ENCODE measurements around the gene RNF31.

The RNF31 gene

GRCh38 chr14:24117179-24117578 is 30.1 kb upstream of the RNF31 start:
- DNase-seq, result no peak

- DNase-seq, result no peak
Measured at GRCh38 chr14:24119691-24120090, 27.6 kb upstream of the RNF31 start.

GRCh38 chr14:24121210-24121609 is 26.1 kb upstream of the RNF31 start:
- no peak for DNase-seq

- DNase-seq, result no peak
Measured at GRCh38 chr14:24122416-24122815, 24.9 kb upstream of the RNF31 start.

- no peak for DNase-seq
Measured at GRCh38 chr14:24122898-24123297, 24.4 kb upstream of the RNF31 start.

- DNase-seq, result no peak
Measured at GRCh38 chr14:24123424-24124417, 23.6 kb upstream of the RNF31 start.

GRCh38 chr14:24126939-24127338 is 20.4 kb upstream of the RNF31 start:
- DNase-seq, result no peak

- DNase-seq, result no peak
Measured at GRCh38 chr14:24127673-24128072, 19.6 kb upstream of the RNF31 start.

GRCh38 chr14:24129410-24129998 is 17.8 kb upstream of the RNF31 start:
- DNase-seq, result no peak

GRCh38 chr14:24130380-24130716 is 16.9 kb upstream of the RNF31 start, which contains the start of gene FITM1:
TSS of gene FITM1 (plus strand) at chr14:24130659. CDS start at chr14:24131564, 905 bp downstream.
- DNase-seq, result no peak

- no peak for DNase-seq
Measured at GRCh38 chr14:24130717-24131548, 16.4 kb upstream of the RNF31 start.

GRCh38 chr14:24131549-24131966 is 15.7 kb upstream of the RNF31 start:
- no peak for DNase-seq

- no peak for DNase-seq
Measured at GRCh38 chr14:24132061-24132685, 15.1 kb upstream of the RNF31 start.

- no peak for DNase-seq
Measured at GRCh38 chr14:24132976-24133375, 14.3 kb upstream of the RNF31 start.

GRCh38 chr14:24133735-24134134 is 13.6 kb upstream of the RNF31 start:
- no peak for DNase-seq

- DNase-seq, result no peak
Measured at GRCh38 chr14:24135584-24135833, 11.8 kb upstream of the RNF31 start.

GRCh38 chr14:24135834-24136683 is 11.2 kb upstream of the RNF31 start, which contains the start of gene PSME1:
TSS of gene PSME1 (plus strand) at chr14:24136194. CDS start at chr14:24136263, 69 bp downstream.
- peak; percentile 82 for DNase-seq

- no peak for DNase-seq
Measured at GRCh38 chr14:24136684-24137528, 10.4 kb upstream of the RNF31 start.

GRCh38 chr14:24137529-24138395 is 9.5 kb upstream of the RNF31 start:
- no peak for DNase-seq

Data from fibroblast of upper back skin (primary cell).